T-cell (primary cell): ENCODE data around the gene PFN2. TPM values are rescaled to one million over a fixed set of nuclear protein-coding genes. Genes with fewer than 3 reads are reported as not detected.
"Not testable (repeated sequence)": the region's sequence is repeated elsewhere in the genome, so short reads cannot be mapped to it uniquely, and the experiment has no call there.

Experiments used
- ATAC-seq, 4 experiments: fragments of 200-7000 bp in 3 of 4; fragments of 150-1000 bp in 1 of 4; cut with Tn5 transposase; replicated peaks in 1 of 4; 1 replicate in 3 of 4; 2 replicates in 1 of 4; pipeline ENCODE4 v1.10.0; 2021; ENCODE audit warnings: moderate library complexity in 3 of 4, mild to moderate bottlenecking in 2 of 4, moderate number of reproducible peaks in 1 of 4
- CTCF ChIA-PET, 2 donors: fragments of 300-600 bp; sonication (Branson Sonifier 250); formaldehyde crosslinking; loops; one replicate each; lab custom pipeline; 2022; ENCODE audit warnings: antibody characterized with exemption in 2 of 2; lab: Charles Lee
- POLR2A ChIA-PET, 2 donors: fragments of 300-600 bp; sonication (Branson Sonifier 250); formaldehyde crosslinking; loops; one replicate each; lab custom pipeline; 2022; ENCODE audit warnings: antibody characterized with exemption in 2 of 2; lab: Charles Lee
- DNase-seq, 35 experiments: peaks; one replicate each; pipeline versions ENCODE4 v3.0.0 to v3.0.0-alpha.2; 2013 to 2023
- H3K27ac ChIP-seq: one replicate; pipeline ENCODE4 v1.5.1; 2013; ENCODE audit warnings: low read length
- H3K27me3 ChIP-seq, 2 experiments: replicated peaks in 1 of 2; 1 replicate in 1 of 2; 2 replicates in 1 of 2; pipeline versions ENCODE4 v1.6.1 to v1.7.0; 2013; ENCODE audit warnings: low read length in 1 of 2, mixed read lengths in 1 of 2; ENCODE audit not compliant: control insufficient read depth in 2 of 2, insufficient read depth in 2 of 2; ENCODE audit errors: extremely low read depth in 1 of 2
- H3K36me3 ChIP-seq, 2 donors: 1 replicate in 1 of 2; 2 replicates in 1 of 2; pipeline versions ENCODE4 v1.6.1 to v1.7.0; 2013; ENCODE audit warnings: low read length in 1 of 2; ENCODE audit not compliant: control insufficient read depth in 2 of 2, insufficient read depth in 1 of 2; ENCODE audit errors: extremely low read depth in 1 of 2
- H3K4me1 ChIP-seq, 2 experiments: 1 replicate in 1 of 2; 2 replicates in 1 of 2; pipeline versions ENCODE4 v1.6.1 to v1.7.0; 2013; ENCODE audit warnings: low read length in 2 of 2, mixed read lengths in 1 of 2; ENCODE audit not compliant: insufficient read depth in 2 of 2, control insufficient read depth in 1 of 2; ENCODE audit errors: extremely low read depth in 1 of 2
- H3K4me3 ChIP-seq, 2 donors: 1 replicate in 1 of 2; 2 replicates in 1 of 2; pipeline versions ENCODE4 v1.5.1 to v1.7.0; 2013; ENCODE audit warnings: mild to moderate bottlenecking in 2 of 2, low read length in 1 of 2, moderate library complexity in 1 of 2; ENCODE audit not compliant: control insufficient read depth in 1 of 2; ENCODE audit errors: extremely low read depth in 1 of 2
- H3K9me3 ChIP-seq: 2 replicates; pipeline ENCODE4 v1.7.0; 2013
- H3K27ac Mint-ChIP-seq, 2 donors: one replicate each; pipeline ENCODE4 v1.8.0; 2020 to 2021; ENCODE audit warnings: mild to moderate bottlenecking in 2 of 2, mixed read lengths in 2 of 2
- H3K27me3 Mint-ChIP-seq, 2 donors: one replicate each; pipeline ENCODE4 v1.8.0; 2021 to 2022; ENCODE audit warnings: mixed read lengths in 2 of 2
- H3K36me3 Mint-ChIP-seq: one replicate; pipeline ENCODE4 v1.8.0; 2021; ENCODE audit warnings: mixed read lengths
- H3K4me1 Mint-ChIP-seq, 3 donors: one replicate each; pipeline ENCODE4 v1.8.0; 2020 to 2022; ENCODE audit warnings: mixed read lengths in 3 of 3, mild to moderate bottlenecking in 1 of 3
- H3K4me3 Mint-ChIP-seq, 3 donors: one replicate each; pipeline ENCODE4 v1.8.0; 2020 to 2022; ENCODE audit warnings: mild to moderate bottlenecking in 3 of 3, mixed read lengths in 3 of 3, moderate library complexity in 3 of 3
- H3K9me3 Mint-ChIP-seq, 3 donors: one replicate each; pipeline ENCODE4 v1.8.0; 2020 to 2022; ENCODE audit warnings: mixed read lengths in 3 of 3
- WGBS: methylation state at CpG from one replicate; pipeline ENCODE4 v1.1.5; 2013; ENCODE audit warnings: missing lambda C conversion rate; ENCODE audit not compliant: insufficient coverage; 5-methylcytosine and 5-hydroxymethylcytosine counted together
- total RNA-seq, 35 experiments: library from RNA in 6 of 35; stranded (reverse) in 6 of 35; fragments of 120-200 nt in 1 of 35; gene quantifications; one replicate each; pipeline versions ENCODE4 v1.2.1 to v1.2.4 and lab custom pipeline; 2013 to 2026

PFN2 gene
- total RNA-seq, 5 donors from 2014 or later (not counting 1 experiment from before 2014, with no cell fraction given) = 7.4 to 12.9 (median 9.4) TPM

GRCh38 chr3:149941186-149941585 is 29.5 kb downstream of the PFN2 start:
- Mint-ChIP-seq H3K9me3 (peaks cover 0 to 2% (median 0%) of the 10 kb centered on the region in 3 donors), H3K36me3 (peaks cover 53% of the 10 kb centered on the region), H3K27me3 (no peaks in the 10 kb centered on the region), H3K27ac (no peak overlapping the region), H3K4me3 (no peak overlapping the region), H3K4me1 (peaks cover 33 to 48% (median 33%) of the 10 kb centered on the region in 3 donors)
- H3K27ac ChIP-seq = no peak overlapping the region
- H3K4me1 ChIP-seq = peaks cover 0 to 5% of the 10 kb centered on the region in 2 experiments
- CTCF ChIA-PET = no interaction called here
- POLR2A ChIA-PET = interaction anchor here in 1 of 2 donors (0.8 kb wide), 1 partner anchor 57 kb away, joined by 5 read pairs; no protein-coding TSS in a partner anchor
- DNase-seq (no peak), ATAC-seq (no peak)
- H3K27me3 ChIP-seq = no peaks in the 10 kb centered on the region
- WGBS = no CpG with 5 or more reads among the region's 2 CpGs
- H3K9me3 ChIP-seq = peaks cover 2% of the 10 kb centered on the region
- H3K36me3 ChIP-seq = peaks cover 0 to 4% of the 10 kb centered on the region in 2 donors
- no peak overlapping the region for H3K4me3 ChIP-seq

DNA sequence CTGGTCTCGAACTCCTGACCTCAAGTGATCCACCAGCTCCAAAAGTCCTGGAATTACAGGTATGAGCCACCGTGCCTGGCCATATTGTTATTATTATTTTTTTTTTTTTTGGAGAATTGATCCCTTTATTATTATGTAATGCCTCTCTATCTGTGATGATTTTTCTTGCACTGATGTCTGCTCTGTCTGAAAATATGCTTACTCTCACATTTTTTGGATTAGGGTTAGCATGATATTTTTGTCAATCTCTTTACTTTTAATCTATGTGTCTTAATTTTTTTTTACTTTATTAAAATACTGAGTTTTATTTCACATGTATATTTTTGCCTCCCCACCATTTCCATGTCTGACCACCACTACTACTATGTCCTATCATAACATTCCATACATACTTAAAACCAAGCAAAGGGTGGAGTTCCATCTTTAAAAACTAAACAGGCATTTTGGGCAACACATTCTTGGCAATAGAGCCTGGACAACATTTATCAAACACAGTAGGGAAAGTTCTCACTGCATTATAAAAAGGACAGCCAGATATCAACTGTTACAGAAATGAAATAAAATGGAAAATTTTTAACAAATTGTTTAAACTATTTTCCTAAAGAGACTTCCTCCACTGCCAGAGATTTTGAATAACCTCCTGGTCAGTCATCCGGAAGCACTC is 32.2 kb downstream of the PFN2 start:
- H3K27ac ChIP-seq, H3K27me3 Mint-ChIP-seq, H3K4me3 Mint-ChIP-seq, H3K36me3 ChIP-seq, H3K4me3 ChIP-seq, H3K9me3 Mint-ChIP-seq, H3K9me3 ChIP-seq, POLR2A ChIA-PET, H3K27me3 ChIP-seq, DNase-seq, H3K27ac Mint-ChIP-seq, H3K4me1 ChIP-seq, ATAC-seq: not testable (repeated sequence)
- Mint-ChIP-seq H3K4me1 (peaks cover 28 to 44% (median 34%) of the 10 kb centered on the region in 3 donors), H3K36me3 (peaks cover 46% of the 10 kb centered on the region)
- WGBS = no CpG with 5 or more reads among the region's 3 CpGs
- CTCF ChIA-PET = interaction anchor here (0.6 to 1.8 kb wide), 2 partner anchors 246 to 278 kb away, joined by 3 to 7 read pairs; no protein-coding TSS in a partner anchor

DNA sequence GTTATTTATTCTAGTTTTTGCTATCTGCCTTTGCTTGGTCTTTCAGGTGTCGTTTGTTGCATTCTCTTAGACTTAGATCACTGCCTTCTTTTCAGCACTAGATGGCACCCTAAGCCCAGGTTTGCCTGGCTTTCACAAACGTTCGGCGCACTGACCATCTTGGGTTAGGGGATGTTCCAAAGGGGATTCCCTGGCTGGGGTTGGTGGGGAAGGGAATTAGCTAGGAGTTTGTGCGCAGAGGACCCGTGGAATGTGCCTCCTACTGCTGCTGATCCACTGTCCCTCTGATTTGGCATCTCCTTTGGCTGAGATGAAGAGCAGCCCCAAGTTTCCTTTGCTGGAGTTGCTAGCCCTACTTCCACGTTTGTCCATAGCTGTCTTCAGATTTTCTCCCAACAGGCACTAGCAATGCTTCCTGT is 33.9 kb downstream of the PFN2 start:
- Histone ChIP-seq H3K4me3 (no peak overlapping the region), H3K36me3 (peaks cover 0 to 9% of the 10 kb centered on the region in 2 donors), H3K27ac (no peak overlapping the region), H3K9me3 (no peaks in the 10 kb centered on the region), H3K27me3 (no peaks in the 10 kb centered on the region), H3K4me1 (peaks cover 0 to 3% of the 10 kb centered on the region in 2 experiments)
- Mint-ChIP-seq H3K9me3 (peaks cover 0 to 9% (median 5%) of the 10 kb centered on the region in 3 donors), H3K27ac (no peak overlapping the region), H3K27me3 (no peaks in the 10 kb centered on the region), H3K4me1 (peaks cover 26 to 35% (median 29%) of the 10 kb centered on the region in 3 donors), H3K4me3 (no peak overlapping the region), H3K36me3 (peaks cover 38% of the 10 kb centered on the region)
- ATAC-seq (peak in 1 of 4 experiments; percentile 60), DNase-seq (peak in 31 of 35 experiments; percentile 2 to 67 (median 11))
- POLR2A ChIA-PET = interaction anchor here in 1 of 2 donors (0.6 kb wide), 2 partner anchors 117 to 821 kb away, joined by 4 to 5 read pairs; no protein-coding TSS in a partner anchor
- WGBS = 83% methylated on average over 2 of the region's 7 CpGs
- CTCF ChIA-PET = interaction anchor here (0.6 to 2.8 kb wide), 12 partner anchors 9 to 356 kb away, joined by 3 to 12 read pairs (median 4); partner anchors contain the start of gene PFN2 (in 1 of the 2)

DNA sequence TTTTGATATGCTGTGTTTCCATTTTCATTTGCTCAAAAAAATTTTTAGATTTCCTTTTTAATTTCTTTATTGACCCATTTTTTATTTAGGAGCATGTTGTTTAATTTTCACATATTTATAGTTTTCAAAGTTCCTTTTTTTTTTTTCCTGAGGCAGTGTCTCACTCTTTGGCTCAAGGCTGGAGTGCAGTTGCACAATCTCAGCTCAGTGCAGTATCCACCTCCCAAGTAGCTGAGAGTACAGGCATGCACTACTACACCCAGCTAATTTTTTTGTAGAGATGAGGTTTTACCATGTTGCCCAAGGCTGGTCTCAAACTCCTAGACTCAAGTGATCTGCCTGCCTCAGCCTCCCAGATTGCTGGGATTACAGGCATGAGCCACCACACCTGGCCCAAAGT is 36.2 kb downstream of the PFN2 start:
- DNase-seq (no peak), ATAC-seq (no peak)
- ChIA-PET POLR2A (no interaction called here), CTCF (no interaction called here)
- H3K27ac Mint-ChIP-seq = no peak overlapping the region
- H3K9me3 Mint-ChIP-seq = peaks cover 0 to 11% (median 5%) of the 10 kb centered on the region in 3 donors
- no peaks in the 10 kb centered on the region for H3K9me3 ChIP-seq
- peaks cover 0 to 3% of the 10 kb centered on the region in 2 experiments for H3K4me1 ChIP-seq
- no peak overlapping the region for H3K4me3 ChIP-seq
- H3K27me3 ChIP-seq = no peaks in the 10 kb centered on the region
- peaks cover 45% of the 10 kb centered on the region for H3K36me3 Mint-ChIP-seq
- H3K27ac ChIP-seq = no peak overlapping the region
- no peak overlapping the region for H3K4me3 Mint-ChIP-seq
- H3K4me1 Mint-ChIP-seq = peaks cover 17 to 30% (median 23%) of the 10 kb centered on the region in 3 donors
- no peaks in the 10 kb centered on the region for H3K27me3 Mint-ChIP-seq
- peaks cover 0 to 4% of the 10 kb centered on the region in 2 donors for H3K36me3 ChIP-seq

- H3K4me3 Mint-ChIP-seq = no peak overlapping the region
- DNase-seq (no peak), ATAC-seq (no peak)
- Histone ChIP-seq H3K9me3 (no peaks in the 10 kb centered on the region), H3K27ac (no peak overlapping the region), H3K36me3 (peaks cover 0 to 4% of the 10 kb centered on the region in 2 donors), H3K4me1 (peaks cover 0 to 3% of the 10 kb centered on the region in 2 experiments), H3K27me3 (no peaks in the 10 kb centered on the region), H3K4me3 (no peak overlapping the region)
- H3K27ac Mint-ChIP-seq = no peak overlapping the region
- no peaks in the 10 kb centered on the region for H3K27me3 Mint-ChIP-seq
- ChIA-PET CTCF (no interaction called here), POLR2A (no interaction called here)
- peaks cover 0 to 11% (median 5%) of the 10 kb centered on the region in 3 donors for H3K9me3 Mint-ChIP-seq
- peaks cover 11 to 23% (median 16%) of the 10 kb centered on the region in 3 donors for H3K4me1 Mint-ChIP-seq
- H3K36me3 Mint-ChIP-seq = peaks cover 45% of the 10 kb centered on the region
Observed at GRCh38 chr3:149933858-149934257, 36.8 kb downstream of the PFN2 start.

DNA sequence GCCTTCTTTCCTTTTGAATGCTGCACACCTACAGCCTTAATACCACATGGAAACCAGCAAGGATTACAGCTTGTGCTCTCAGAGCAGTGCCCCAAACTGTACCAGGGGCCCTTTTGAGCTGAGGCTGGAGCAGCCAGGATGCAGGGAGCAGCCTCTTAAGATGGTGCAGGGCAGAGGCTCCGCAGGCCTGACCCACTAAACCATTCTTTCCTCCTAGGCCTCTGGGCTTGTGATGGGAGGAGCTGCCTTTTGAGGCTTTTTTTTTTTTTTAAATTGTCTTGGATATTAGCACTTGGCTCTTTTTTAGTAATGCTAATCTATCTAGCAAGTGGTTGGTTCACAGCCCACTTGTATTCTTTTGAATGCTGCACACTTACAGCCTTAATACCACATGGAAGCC is 37.7 kb downstream of the PFN2 start:
- H3K4me1 Mint-ChIP-seq = peaks cover 11 to 23% (median 16%) of the 10 kb centered on the region in 3 donors
- no peak overlapping the region for H3K4me3 Mint-ChIP-seq
- no peak overlapping the region for H3K27ac Mint-ChIP-seq
- ATAC-seq (no peak), DNase-seq (no peak)
- H3K36me3 Mint-ChIP-seq = peaks cover 49% of the 10 kb centered on the region
- H3K27me3 ChIP-seq = no peaks in the 10 kb centered on the region
- H3K9me3 Mint-ChIP-seq = peaks cover 0 to 11% (median 5%) of the 10 kb centered on the region in 3 donors
- POLR2A ChIA-PET = no interaction called here
- H3K4me3 ChIP-seq = no peak overlapping the region
- no peaks in the 10 kb centered on the region for H3K27me3 Mint-ChIP-seq
- no peaks in the 10 kb centered on the region for H3K9me3 ChIP-seq
- peaks cover 0 to 3% of the 10 kb centered on the region in 2 experiments for H3K4me1 ChIP-seq
- WGBS = no CpG with 5 or more reads among the region's 1 CpG
- H3K27ac ChIP-seq = no peak overlapping the region
- CTCF ChIA-PET = interaction anchor here in 1 of 2 donors (0.6 to 0.7 kb wide), 2 partner anchors 292 to 733 kb away, joined by 4 to 5 read pairs; no protein-coding TSS in a partner anchor
- peaks cover 0 to 4% of the 10 kb centered on the region in 2 donors for H3K36me3 ChIP-seq
